Osteocyte (in vitro differentiated cells): ENCODE data around the gene PHACTR1. TPM values are rescaled to one million over a fixed set of nuclear protein-coding genes. Genes with fewer than 3 reads are reported as not detected.

Source experiments
- DNase-seq: peaks from one replicate; pipeline ENCODE4 v3.0.0; 2021; ENCODE audit warnings: mixed read lengths; ENCODE audit not compliant: unreplicated experiment; ENCODE audit errors: extremely low spot score
- H3K27ac Mint-ChIP-seq: one replicate; pipeline ENCODE4 v1.8.0; 2021; ENCODE audit warnings: mild to moderate bottlenecking, mixed read lengths; ENCODE audit not compliant: unreplicated experiment
- H3K27me3 Mint-ChIP-seq: one replicate; pipeline ENCODE4 v1.8.0; 2021; ENCODE audit warnings: mixed read lengths; ENCODE audit not compliant: unreplicated experiment
- H3K36me3 Mint-ChIP-seq: one replicate; pipeline ENCODE4 v1.8.0; 2021; ENCODE audit warnings: mixed read lengths; ENCODE audit not compliant: unreplicated experiment
- H3K4me1 Mint-ChIP-seq: one replicate; pipeline ENCODE4 v1.8.0; 2021; ENCODE audit warnings: mixed read lengths; ENCODE audit not compliant: unreplicated experiment
- H3K4me3 Mint-ChIP-seq: one replicate; pipeline ENCODE4 v1.8.0; 2021; ENCODE audit warnings: mild to moderate bottlenecking, moderate library complexity, mixed read lengths; ENCODE audit not compliant: unreplicated experiment
- H3K9me3 Mint-ChIP-seq: one replicate; pipeline ENCODE4 v1.8.0; 2021; ENCODE audit warnings: mixed read lengths; ENCODE audit not compliant: unreplicated experiment
- total RNA-seq: library from RNA; stranded (reverse); gene quantifications from 2 replicates; pipeline ENCODE4 v1.2.1, GENCODE V29; 2021
- TF ChIP-seq, protein P1 (sequence below): fragments of 200-600 bp; sonication (generic); IDR thresholded peaks from 2 replicates; pipeline ENCODE4 v1.5.0; 2021; ENCODE audit warnings: antibody characterized with exemption, mild to moderate bottlenecking, moderate library complexity

The PHACTR1 gene
- total RNA-seq, 1 donor from 2014 or later = 1.0 TPM

DNA sequence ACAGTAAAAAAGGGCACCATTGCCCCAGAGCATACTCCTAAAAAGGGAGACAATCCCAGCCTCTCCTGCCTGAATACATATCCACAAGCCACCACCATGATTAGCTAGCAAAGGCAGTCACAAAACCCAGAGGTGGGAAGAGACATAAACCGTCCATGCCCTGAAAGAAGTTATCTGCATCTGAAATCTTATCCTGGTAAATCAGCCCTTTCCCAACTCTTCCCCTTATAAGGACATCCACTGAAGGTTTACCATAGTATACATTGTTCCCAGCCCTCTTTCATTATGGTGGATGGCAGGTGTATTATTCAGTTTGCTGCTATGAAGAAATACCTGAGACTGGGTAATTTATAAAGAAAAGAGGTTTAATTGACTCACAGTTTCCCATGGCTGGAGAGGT lies 516.5 kb downstream of the PHACTR1 start:
- no peak overlapping the region for H3K27ac Mint-ChIP-seq
- TF ChIP-seq, protein P1, sequence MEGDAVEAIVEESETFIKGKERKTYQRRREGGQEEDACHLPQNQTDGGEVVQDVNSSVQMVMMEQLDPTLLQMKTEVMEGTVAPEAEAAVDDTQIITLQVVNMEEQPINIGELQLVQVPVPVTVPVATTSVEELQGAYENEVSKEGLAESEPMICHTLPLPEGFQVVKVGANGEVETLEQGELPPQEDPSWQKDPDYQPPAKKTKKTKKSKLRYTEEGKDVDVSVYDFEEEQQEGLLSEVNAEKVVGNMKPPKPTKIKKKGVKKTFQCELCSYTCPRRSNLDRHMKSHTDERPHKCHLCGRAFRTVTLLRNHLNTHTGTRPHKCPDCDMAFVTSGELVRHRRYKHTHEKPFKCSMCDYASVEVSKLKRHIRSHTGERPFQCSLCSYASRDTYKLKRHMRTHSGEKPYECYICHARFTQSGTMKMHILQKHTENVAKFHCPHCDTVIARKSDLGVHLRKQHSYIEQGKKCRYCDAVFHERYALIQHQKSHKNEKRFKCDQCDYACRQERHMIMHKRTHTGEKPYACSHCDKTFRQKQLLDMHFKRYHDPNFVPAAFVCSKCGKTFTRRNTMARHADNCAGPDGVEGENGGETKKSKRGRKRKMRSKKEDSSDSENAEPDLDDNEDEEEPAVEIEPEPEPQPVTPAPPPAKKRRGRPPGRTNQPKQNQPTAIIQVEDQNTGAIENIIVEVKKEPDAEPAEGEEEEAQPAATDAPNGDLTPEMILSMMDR = no peak
- no peaks in the 10 kb centered on the region for H3K36me3 Mint-ChIP-seq
- no peaks in the 10 kb centered on the region for H3K27me3 Mint-ChIP-seq
- H3K9me3 Mint-ChIP-seq = no peaks in the 10 kb centered on the region
- no peak for DNase-seq
- H3K4me3 Mint-ChIP-seq = no peak overlapping the region
- no peaks in the 10 kb centered on the region for H3K4me1 Mint-ChIP-seq

DNA sequence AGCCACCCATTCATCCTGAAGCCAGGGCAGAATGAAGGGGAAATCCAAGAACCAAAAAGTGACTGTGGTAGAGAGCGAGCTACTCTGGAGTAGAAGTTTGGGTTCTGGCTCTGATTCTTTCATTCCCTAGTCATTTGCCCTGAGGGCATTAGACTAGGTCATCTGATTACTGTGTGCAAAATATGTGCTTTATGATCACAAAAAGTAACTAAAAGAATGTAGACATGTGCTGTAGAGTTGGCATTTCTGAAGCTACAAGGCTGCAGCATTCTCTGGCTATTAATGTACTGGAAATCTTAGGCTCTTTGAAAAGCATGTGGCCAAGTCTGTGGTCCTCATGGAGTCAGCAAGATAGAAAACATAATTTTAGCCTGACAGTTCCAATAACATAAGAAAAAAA lies 517.6 kb downstream of the PHACTR1 start:
- Mint-ChIP-seq H3K9me3 (no peaks in the 10 kb centered on the region), H3K27ac (no peak overlapping the region), H3K27me3 (no peaks in the 10 kb centered on the region), H3K4me3 (no peak overlapping the region), H3K4me1 (no peaks in the 10 kb centered on the region), H3K36me3 (no peaks in the 10 kb centered on the region)
- TF ChIP-seq, protein P1 = no peak
- peak; percentile 8 for DNase-seq

DNA sequence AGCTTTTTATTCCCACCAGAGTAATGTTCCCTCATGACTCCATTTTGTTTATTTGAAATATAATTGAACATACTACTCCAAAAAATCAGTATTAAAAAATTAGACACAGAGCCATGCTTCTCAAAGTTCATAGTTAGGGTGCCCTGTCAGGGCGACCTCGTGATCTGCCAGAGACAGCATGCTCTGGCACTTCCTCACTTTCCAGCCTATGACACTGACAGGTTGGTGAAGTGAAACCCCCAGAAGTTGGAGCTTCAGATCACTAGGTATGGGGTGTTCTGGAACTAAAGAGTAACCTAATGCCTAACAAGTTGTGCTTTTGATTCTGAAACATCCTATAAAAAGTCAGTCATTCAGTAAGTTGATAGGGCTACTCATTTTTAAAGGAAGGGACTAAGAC lies 518.8 kb downstream of the PHACTR1 start:
- no peaks in the 10 kb centered on the region for H3K9me3 Mint-ChIP-seq
- TF ChIP-seq, protein P1 = no peak
- no peaks in the 10 kb centered on the region for H3K36me3 Mint-ChIP-seq
- no peaks in the 10 kb centered on the region for H3K4me1 Mint-ChIP-seq
- peak; percentile 2 for DNase-seq
- H3K27me3 Mint-ChIP-seq = no peaks in the 10 kb centered on the region
- H3K4me3 Mint-ChIP-seq = no peak overlapping the region
- H3K27ac Mint-ChIP-seq = no peak overlapping the region

DNA sequence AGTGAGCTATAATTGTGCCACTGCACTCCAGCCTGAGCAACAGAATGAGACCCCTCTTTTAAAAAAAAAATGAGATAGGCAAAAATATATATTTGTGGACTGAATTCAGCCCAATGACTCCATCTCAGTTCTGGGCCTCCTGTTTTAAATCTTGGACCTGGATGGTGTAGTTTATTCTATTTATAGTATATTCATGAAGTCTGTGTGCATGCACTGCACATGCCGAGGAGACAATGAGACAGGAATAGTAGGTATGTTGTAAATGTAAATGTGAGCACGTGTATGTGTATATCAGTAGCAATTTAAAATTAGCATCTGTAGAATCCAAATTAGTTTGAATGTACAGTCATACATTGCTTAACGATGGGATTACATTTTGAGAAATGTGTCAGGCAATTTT lies 520.8 kb downstream of the PHACTR1 start:
- Mint-ChIP-seq H3K9me3 (no peaks in the 10 kb centered on the region), H3K27me3 (no peaks in the 10 kb centered on the region), H3K4me1 (no peaks in the 10 kb centered on the region), H3K36me3 (no peaks in the 10 kb centered on the region), H3K27ac (no peak overlapping the region), H3K4me3 (no peak overlapping the region)
- no peak for DNase-seq
- TF ChIP-seq, protein P1 = no peak

DNA sequence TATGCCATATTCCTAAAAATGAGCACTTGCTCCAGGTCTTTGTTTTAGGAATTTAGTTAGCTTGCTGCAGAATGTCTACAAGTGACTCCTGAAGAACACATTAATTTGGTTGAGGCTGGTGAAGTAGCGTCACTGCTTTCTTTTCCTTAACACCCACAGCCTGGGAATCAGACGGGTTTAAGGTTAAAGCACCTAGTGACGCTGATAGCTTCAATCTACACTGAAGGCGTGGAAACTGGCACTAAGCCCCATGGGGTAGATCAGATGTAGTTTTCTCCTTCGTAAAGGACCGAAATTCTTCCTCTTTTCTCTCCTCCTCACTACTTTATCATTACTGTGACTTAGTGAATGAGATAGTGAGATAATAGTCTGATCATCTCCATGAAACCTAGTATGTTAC lies 521.5 kb downstream of the PHACTR1 start:
- no peaks in the 10 kb centered on the region for H3K36me3 Mint-ChIP-seq
- TF ChIP-seq, protein P1 = no peak
- DNase-seq = no peak
- H3K27me3 Mint-ChIP-seq = no peaks in the 10 kb centered on the region
- no peaks in the 10 kb centered on the region for H3K4me1 Mint-ChIP-seq
- no peaks in the 10 kb centered on the region for H3K9me3 Mint-ChIP-seq
- no peak overlapping the region for H3K27ac Mint-ChIP-seq
- H3K4me3 Mint-ChIP-seq = no peak overlapping the region
